Limb (tissue), 2 donors: ENCODE data around the gene STX8.
"Not testable (repeated sequence)": the region's sequence is repeated elsewhere in the genome, so short reads cannot be mapped to it uniquely, and the experiment has no call there.

ENCODE experiments used
- DNase-seq, 2 donors: peaks; one replicate each; pipeline ENCODE4 v3.0.0-alpha.2; 2016; ENCODE audit errors: extremely low spot score in 2 of 2

STX8 gene

GRCh38 chr17:9406046-9406606 lies 169.5 kb downstream of the STX8 start:
- no peak for DNase-seq

GRCh38 chr17:9403257-9403656 lies 172.4 kb downstream of the STX8 start:
- no peak for DNase-seq

- no peak for DNase-seq
Observed at GRCh38 chr17:9402590-9403199, 172.9 kb downstream of the STX8 start.

GRCh38 chr17:9401434-9401833 lies 174.2 kb downstream of the STX8 start:
- DNase-seq: no peak

- DNase-seq: no peak
Observed at GRCh38 chr17:9389111-9389527, 186.5 kb downstream of the STX8 start.

- DNase-seq: no peak
Observed at GRCh38 chr17:9386401-9386800, 189.2 kb downstream of the STX8 start.

GRCh38 chr17:9383826-9384225 lies 191.8 kb downstream of the STX8 start:
- no peak for DNase-seq

GRCh38 chr17:9382626-9383025 lies 193.0 kb downstream of the STX8 start:
- no peak for DNase-seq

GRCh38 chr17:9381068-9381467 lies 194.6 kb downstream of the STX8 start:
- DNase-seq: no peak

- DNase-seq: no peak
Observed at GRCh38 chr17:9380361-9380760, 195.3 kb downstream of the STX8 start.

- not testable (repeated sequence) for DNase-seq
Observed at GRCh38 chr17:9376177-9376576, 199.4 kb downstream of the STX8 start.

- no peak for DNase-seq
Observed at GRCh38 chr17:9371019-9371418, 204.6 kb downstream of the STX8 start.

- no peak for DNase-seq
Observed at GRCh38 chr17:9370467-9370866, 205.2 kb downstream of the STX8 start.

GRCh38 chr17:9368631-9369030 lies 207.0 kb downstream of the STX8 start:
- no peak for DNase-seq

GRCh38 chr17:9367156-9367555 lies 208.5 kb downstream of the STX8 start:
- no peak for DNase-seq

- DNase-seq: no peak
Observed at GRCh38 chr17:9364837-9365430, 210.7 kb downstream of the STX8 start.

- DNase-seq: no peak
Observed at GRCh38 chr17:9363440-9364350, 211.9 kb downstream of the STX8 start.

- DNase-seq: no peak
Observed at GRCh38 chr17:9361188-9361955, 214.2 kb downstream of the STX8 start.

- no peak for DNase-seq
Observed at GRCh38 chr17:9360677-9361081, 214.9 kb downstream of the STX8 start.

- no peak for DNase-seq
Observed at GRCh38 chr17:9356488-9356911, 219.1 kb downstream of the STX8 start.

- DNase-seq: no peak
Observed at GRCh38 chr17:9355846-9356245, 219.8 kb downstream of the STX8 start.
